Lower leg skin (tissue), 3 donors: ENCODE data around the gene CD79A.

Experiments used
- POLR2A ChIP-seq, 2 donors: fragments of 450-650 bp; IDR thresholded peaks; one replicate each; pipeline ENCODE4 v1.6.1; 2016 to 2017; ENCODE audit warnings: antibody characterized with exemption in 2 of 2, mild to moderate bottlenecking in 1 of 2, moderate library complexity in 1 of 2
- TF ChIP-seq, protein P1 (sequence below), 3 donors: fragments of 450-650 bp; IDR thresholded peaks; one replicate each; pipeline ENCODE4 v1.5.1; 2016; ENCODE audit warnings: antibody characterized with exemption in 3 of 3, mild to moderate bottlenecking in 3 of 3, moderate library complexity in 2 of 3

DNA sequence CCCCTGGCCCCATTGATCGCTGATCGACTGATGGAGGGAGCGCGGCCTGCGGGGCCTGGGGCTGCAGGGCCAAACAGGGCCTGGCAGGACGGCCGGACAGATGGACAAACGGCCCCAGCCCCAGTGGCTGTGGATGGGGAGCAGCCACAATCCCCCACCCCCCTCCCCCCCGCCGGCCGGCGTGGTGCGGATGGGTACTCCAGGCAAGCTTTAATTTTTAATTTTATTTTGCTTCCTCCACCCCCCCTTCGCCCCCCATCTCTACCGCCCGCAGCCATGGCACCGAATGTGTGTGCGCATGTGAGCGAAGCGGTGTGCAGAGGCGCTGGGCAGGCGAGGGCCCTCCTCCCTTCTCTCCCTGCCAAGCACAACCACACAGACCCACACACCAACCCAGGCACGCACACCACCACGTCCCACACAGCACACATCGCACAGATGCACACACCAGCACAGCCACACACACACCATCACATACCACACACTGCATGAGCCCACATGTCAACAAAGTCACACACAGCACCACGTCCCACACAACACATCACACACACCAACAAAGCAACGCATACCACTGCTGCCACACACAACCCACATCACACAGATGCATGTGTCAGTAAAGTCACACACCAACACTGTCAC is 38.8 kb downstream of the CD79A start:
- no peak for TF ChIP-seq POLR2A (IDR thresholded peaks at IDR 0.05)
- TF ChIP-seq, protein P1, sequence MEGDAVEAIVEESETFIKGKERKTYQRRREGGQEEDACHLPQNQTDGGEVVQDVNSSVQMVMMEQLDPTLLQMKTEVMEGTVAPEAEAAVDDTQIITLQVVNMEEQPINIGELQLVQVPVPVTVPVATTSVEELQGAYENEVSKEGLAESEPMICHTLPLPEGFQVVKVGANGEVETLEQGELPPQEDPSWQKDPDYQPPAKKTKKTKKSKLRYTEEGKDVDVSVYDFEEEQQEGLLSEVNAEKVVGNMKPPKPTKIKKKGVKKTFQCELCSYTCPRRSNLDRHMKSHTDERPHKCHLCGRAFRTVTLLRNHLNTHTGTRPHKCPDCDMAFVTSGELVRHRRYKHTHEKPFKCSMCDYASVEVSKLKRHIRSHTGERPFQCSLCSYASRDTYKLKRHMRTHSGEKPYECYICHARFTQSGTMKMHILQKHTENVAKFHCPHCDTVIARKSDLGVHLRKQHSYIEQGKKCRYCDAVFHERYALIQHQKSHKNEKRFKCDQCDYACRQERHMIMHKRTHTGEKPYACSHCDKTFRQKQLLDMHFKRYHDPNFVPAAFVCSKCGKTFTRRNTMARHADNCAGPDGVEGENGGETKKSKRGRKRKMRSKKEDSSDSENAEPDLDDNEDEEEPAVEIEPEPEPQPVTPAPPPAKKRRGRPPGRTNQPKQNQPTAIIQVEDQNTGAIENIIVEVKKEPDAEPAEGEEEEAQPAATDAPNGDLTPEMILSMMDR (IDR thresholded peaks at IDR 0.05): no peak
